ENCODE data around the gene LTB4R. TPM values are rescaled to one million over a fixed set of nuclear protein-coding genes. Genes with fewer than 3 reads are reported as not detected.

LTB4R gene
- total RNA-seq, 2 donors from 2014 or later: 1.9 to 3.0 TPM

DNA sequence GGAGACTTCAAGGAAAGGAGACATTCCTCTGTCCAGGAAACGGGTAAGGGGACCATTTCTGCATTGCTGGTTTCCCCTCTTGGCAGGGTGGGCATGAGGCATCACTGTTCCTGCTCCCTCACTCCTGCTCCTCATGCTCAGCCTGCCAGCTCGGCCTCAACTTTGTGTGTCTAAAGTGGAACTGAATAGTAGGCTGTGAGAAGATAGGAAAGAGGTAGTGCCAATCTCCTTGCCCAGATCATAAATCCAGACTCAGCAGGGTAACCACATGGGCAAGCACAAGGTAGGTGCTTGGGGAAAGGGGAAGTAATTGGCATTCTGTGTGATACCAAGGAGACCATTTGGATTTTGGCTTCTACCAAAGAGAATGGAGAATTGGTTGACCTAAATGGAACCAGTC, 2.6 kb downstream of the LTB4R start:
- Histone ChIP-seq H3K4me3 (no peak overlapping the region), H3K27me3 (no peaks in the 10 kb centered on the region), H3K9me3 (no peaks in the 10 kb centered on the region), H3K27ac (peak overlapping the region in 1 of 2 donors; percentile 26), H3K36me3 (no peaks in the 10 kb centered on the region), H3K4me1 (peaks cover 0 to 75% of the 10 kb centered on the region in 2 donors)
- DNase-seq (ENCODE audit: low spot score): no peak
- TF ChIP-seq, protein P1, sequence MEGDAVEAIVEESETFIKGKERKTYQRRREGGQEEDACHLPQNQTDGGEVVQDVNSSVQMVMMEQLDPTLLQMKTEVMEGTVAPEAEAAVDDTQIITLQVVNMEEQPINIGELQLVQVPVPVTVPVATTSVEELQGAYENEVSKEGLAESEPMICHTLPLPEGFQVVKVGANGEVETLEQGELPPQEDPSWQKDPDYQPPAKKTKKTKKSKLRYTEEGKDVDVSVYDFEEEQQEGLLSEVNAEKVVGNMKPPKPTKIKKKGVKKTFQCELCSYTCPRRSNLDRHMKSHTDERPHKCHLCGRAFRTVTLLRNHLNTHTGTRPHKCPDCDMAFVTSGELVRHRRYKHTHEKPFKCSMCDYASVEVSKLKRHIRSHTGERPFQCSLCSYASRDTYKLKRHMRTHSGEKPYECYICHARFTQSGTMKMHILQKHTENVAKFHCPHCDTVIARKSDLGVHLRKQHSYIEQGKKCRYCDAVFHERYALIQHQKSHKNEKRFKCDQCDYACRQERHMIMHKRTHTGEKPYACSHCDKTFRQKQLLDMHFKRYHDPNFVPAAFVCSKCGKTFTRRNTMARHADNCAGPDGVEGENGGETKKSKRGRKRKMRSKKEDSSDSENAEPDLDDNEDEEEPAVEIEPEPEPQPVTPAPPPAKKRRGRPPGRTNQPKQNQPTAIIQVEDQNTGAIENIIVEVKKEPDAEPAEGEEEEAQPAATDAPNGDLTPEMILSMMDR (IDR thresholded peaks at IDR 0.05): no peak

DNA sequence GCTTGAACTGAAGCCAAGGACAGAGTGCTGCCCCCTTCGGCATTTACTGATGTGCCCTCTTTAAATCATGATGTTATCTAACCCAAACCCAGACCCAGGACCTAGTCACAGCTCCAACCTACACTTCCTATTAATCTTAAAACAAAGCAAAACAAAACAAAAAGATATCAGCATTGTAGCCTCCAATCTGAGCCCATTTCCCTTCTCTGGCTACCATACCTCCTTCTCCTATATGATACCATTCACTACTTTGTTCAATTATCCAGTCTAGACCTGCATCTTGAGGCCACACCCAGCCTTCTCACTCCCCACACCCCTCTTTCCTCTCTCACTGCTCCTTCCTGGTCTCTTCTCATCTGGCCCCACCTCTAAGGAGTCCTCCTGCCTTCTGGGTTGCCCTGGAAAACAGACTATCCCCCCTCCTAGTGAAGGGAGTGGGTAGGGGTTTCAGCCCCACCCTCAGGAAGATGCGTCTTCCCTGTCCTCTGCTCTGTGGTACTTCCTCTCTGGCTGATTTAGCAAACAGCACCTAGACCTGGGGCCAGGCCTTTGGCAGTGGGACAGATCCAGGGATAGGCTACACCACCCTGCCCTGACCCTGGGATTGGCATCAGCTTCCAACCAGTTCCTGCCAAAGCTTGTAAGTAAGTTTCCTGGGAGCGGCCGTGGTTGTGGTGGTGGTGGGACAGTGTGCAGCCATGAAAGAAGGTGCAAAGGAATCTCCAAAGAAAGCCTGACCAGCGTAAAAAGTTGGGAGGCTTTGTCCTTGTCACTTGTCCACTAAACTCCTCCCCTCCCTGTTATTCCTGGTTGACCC, 3.3 kb downstream of the LTB4R start:
- Histone ChIP-seq H3K27me3 (no peaks in the 10 kb centered on the region), H3K4me3 (no peak overlapping the region), H3K4me1 (peaks cover 0 to 73% of the 10 kb centered on the region in 2 donors), H3K9me3 (no peaks in the 10 kb centered on the region), H3K27ac (peak overlapping the region in 1 of 2 donors; percentile 26), H3K36me3 (no peaks in the 10 kb centered on the region)
- TF ChIP-seq, protein P1 (IDR thresholded peaks at IDR 0.05): no peak
- DNase-seq (ENCODE audit: low spot score): no peak

DNA sequence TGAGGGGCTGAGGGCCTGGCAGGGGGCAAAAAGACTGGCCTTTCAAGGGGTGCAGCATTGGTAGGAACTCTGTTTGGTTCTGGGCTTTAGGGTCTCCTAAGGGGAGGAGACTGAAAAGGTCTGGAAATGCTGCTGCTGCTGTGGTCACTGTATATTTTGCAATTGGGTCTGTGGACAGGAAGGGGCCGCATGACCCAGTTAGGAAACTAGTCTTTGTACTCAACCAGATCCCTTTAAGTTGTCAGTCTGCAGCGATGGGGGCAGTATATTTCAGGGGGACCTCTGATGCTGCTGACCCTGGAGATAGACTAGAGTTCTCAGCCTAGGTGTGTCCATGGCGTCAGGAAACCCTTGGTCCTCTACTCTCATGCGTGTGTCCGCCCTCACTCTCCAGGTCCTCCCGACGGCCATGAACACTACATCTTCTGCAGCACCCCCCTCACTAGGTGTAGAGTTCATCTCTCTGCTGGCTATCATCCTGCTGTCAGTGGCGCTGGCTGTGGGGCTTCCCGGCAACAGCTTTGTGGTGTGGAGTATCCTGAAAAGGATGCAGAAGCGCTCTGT, 4.0 kb downstream of the LTB4R start:
- peaks cover 0 to 66% of the 10 kb centered on the region in 2 donors for H3K4me1 ChIP-seq
- TF ChIP-seq, protein P1 (IDR thresholded peaks at IDR 0.05): no peak
- peak overlapping the region; percentile 17 to 48 for H3K27ac ChIP-seq
- no peaks in the 10 kb centered on the region for H3K27me3 ChIP-seq
- no peak overlapping the region for H3K4me3 ChIP-seq
- no peak for DNase-seq (ENCODE audit: low spot score)
- H3K36me3 ChIP-seq: no peaks in the 10 kb centered on the region
- no peaks in the 10 kb centered on the region for H3K9me3 ChIP-seq

DNA sequence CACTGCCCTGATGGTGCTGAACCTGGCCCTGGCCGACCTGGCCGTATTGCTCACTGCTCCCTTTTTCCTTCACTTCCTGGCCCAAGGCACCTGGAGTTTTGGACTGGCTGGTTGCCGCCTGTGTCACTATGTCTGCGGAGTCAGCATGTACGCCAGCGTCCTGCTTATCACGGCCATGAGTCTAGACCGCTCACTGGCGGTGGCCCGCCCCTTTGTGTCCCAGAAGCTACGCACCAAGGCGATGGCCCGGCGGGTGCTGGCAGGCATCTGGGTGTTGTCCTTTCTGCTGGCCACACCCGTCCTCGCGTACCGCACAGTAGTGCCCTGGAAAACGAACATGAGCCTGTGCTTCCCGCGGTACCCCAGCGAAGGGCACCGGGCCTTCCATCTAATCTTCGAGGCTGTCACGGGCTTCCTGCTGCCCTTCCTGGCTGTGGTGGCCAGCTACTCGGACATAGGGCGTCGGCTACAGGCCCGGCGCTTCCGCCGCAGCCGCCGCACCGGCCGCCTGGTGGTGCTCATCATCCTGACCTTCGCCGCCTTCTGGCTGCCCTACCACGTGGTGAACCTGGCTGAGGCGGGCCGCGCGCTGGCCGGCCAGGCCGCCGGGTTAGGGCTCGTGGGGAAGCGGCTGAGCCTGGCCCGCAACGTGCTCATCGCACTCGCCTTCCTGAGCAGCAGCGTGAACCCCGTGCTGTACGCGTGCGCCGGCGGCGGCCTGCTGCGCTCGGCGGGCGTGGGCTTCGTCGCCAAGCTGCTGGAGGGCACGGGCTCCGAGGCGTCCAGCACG, 4.7 kb downstream of the LTB4R start:
- no peaks in the 10 kb centered on the region for H3K9me3 ChIP-seq
- peaks cover 0 to 61% of the 10 kb centered on the region in 2 donors for H3K4me1 ChIP-seq
- no peaks in the 10 kb centered on the region for H3K36me3 ChIP-seq
- H3K27me3 ChIP-seq: no peaks in the 10 kb centered on the region
- no peak for DNase-seq (ENCODE audit: low spot score)
- H3K4me3 ChIP-seq: peak overlapping the region in 1 of 2 donors; percentile 16
- H3K27ac ChIP-seq: peak overlapping the region; percentile 18 to 48
- TF ChIP-seq, protein P1 (IDR thresholded peaks at IDR 0.05): peak in 1 of 2 donors; percentile 53

DNA sequence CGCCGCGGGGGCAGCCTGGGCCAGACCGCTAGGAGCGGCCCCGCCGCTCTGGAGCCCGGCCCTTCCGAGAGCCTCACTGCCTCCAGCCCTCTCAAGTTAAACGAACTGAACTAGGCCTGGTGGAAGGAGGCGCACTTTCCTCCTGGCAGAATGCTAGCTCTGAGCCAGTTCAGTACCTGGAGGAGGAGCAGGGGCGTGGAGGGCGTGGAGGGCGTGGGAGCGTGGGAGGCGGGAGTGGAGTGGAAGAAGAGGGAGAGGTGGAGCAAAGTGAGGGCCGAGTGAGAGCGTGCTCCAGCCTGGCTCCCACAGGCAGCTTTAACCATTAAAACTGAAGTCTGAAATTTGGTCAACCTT, 5.3 kb downstream of the LTB4R start:
- DNase-seq (ENCODE audit: low spot score): no peak
- H3K27me3 ChIP-seq: no peaks in the 10 kb centered on the region
- H3K4me3 ChIP-seq: peak overlapping the region in 1 of 2 donors; percentile 16
- H3K4me1 ChIP-seq: peaks cover 0 to 55% of the 10 kb centered on the region in 2 donors
- H3K36me3 ChIP-seq: no peaks in the 10 kb centered on the region
- H3K27ac ChIP-seq: peak overlapping the region; percentile 18 to 48
- no peaks in the 10 kb centered on the region for H3K9me3 ChIP-seq
- TF ChIP-seq, protein P1 (IDR thresholded peaks at IDR 0.05): no peak
